Adrenal gland (tissue), 5 donors: ENCODE results near the gene UEVLD.

Source experiments
- CTCF ChIP-seq, 6 experiments: fragments of 450-650 bp in 4 of 6; fragments of 200-600 bp in 2 of 6; sonication (generic) in 1 of 6; IDR thresholded peaks; 1 replicate in 5 of 6; 2 replicates in 1 of 6; pipeline versions ENCODE4 v1.5.1 to v1.8.0; 2016 to 2021; ENCODE audit warnings: antibody characterized with exemption in 6 of 6, mild to moderate bottlenecking in 2 of 6, moderate library complexity in 1 of 6
- POLR2A ChIP-seq, 2 donors: fragments of 450-650 bp; IDR thresholded peaks; one replicate each; pipeline ENCODE4 v1.6.1; 2017; ENCODE audit warnings: antibody characterized with exemption in 2 of 2, mild to moderate bottlenecking in 2 of 2, moderate library complexity in 1 of 2
- donor health status: DM: no; HTN: no; CAD: no.

GRCh38 chr11:18495703-18496102 is 92.8 kb downstream of the UEVLD start:
- TF ChIP-seq CTCF (IDR thresholded peaks at IDR 0.05) (no peak), POLR2A (IDR thresholded peaks at IDR 0.05) (no peak)
